NCI-H187 (cell line): ENCODE data around the gene MKI67.

ENCODE experiments used
- DNase-seq, 2 experiments: peaks; one replicate each; lab custom pipeline; 2025; lab: John Stamatoyannopoulos, UW

Gene MKI67

DNA sequence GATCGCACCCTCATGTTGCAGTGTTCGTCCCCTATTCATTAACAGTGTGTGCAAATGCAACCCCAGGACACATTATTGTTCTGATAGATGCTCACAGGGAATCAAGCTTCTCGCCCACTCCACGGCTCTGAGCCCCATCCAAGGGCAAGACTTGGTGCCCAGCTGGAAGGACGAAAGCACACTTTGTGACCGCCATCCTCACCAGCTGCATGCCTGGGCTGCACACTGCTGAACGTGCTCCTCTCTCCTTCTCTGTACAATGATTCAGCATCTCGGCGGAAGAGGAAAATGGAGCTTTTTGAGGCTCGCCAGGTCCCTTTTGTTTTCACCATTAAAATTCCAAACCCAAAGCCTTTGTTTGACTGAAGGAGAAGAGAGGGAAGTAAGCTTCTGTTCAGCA is 41.9 kb downstream of the MKI67 start:
- DNase-seq: no peak

GRCh38 chr10:128083191-128083895 is 42.9 kb downstream of the MKI67 start:
- no peak for DNase-seq

DNA sequence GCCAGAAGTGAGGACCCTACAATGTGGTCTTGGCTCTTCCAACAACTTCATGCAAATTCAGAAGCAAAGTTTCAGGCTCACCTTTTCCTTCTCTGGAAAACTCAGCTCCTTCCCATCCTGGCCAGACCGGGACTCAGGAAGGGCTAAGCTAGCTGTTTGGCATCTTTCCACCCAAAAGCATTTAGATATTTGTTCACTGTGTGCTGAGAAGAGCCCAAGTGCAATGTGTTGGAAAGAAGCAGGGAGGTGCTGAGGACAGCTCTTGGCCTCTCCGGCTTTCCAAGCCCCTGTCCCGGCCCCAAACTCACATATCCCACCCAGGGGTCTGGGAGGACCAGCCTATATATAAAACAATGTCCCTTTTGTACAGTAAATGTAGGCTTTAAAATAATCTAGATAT is 44.5 kb downstream of the MKI67 start:
- DNase-seq: no peak

GRCh38 chr10:128081222-128081621 is 45.0 kb downstream of the MKI67 start:
- DNase-seq: no peak

DNA sequence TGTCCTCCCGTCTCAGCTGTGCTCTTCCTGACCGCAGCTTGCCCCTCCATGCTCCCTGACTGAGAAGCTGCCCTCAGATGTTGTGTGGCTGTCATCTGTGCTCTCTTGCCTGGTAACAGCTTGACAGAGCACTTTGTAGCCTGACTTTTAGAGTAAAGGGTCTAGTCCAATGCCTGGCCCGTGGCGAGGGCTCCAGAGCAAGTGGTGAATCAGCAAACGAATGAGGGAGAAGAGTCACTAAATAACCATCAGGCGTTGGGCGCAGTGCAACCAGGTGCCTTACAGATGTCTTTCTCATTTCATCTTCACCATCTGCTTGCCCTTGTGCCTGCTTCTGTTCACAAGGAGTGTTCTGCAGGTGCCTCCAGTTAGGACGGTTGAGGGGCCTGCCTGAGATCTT is 45.6 kb downstream of the MKI67 start:
- no peak for DNase-seq

DNA sequence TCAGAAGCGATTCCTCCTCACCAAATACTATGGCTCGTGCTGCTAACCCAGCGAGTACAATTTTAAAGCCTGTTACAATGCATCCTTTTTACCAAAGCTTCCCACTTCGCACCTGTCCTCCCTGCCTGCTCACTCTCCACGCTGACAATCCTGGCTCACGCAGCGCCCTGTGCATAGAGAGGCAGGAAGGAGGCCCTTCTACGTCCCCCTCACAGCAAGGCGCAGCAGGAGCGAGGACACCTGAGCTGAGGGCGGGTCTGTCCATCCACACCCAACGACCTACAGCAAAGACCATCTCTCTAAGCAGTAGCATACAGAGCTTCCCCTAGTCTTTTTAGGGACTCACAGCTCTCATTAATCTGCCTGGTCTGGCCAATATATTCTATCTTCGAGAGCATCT is 46.0 kb downstream of the MKI67 start:
- DNase-seq: no peak

DNA sequence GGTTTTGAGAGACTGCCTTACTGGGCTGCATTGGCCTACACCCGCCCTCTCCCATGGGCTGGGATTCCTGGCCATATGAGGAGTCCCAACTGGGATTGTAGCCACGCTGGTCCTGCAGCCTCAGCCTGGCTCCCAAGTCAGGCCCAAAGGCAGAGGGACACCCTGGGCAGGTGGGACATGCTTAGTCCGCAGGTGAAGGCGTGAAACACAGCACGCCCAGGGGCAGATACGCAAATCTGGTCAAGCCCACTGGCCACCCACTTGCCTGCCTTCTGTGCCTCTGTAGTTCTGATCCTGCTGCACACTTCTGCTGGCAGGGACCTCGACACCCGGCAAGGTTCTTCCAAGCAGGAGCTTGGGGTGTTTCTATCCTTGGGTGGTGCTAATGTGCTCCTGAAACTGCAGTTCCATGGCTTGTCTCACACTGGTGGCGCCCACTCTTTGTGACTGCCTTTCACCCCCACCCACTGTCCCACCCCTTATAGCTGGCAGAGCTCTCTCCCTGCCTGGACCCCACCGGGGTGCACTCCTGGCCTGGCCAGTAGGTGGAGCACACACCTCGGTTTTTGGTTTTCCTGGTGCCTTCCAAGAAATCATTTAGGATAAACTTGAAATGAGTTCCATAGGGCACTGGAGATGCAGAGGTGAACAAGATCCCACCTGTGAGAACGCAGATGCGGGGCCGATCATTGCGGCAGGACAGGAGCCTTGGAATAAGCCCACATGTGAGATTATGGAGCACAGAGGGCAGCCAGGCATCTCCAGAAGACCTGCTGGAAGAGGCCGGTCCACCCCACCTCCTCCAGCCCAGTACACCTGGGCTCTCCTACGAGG is 47.9 kb downstream of the MKI67 start:
- DNase-seq: no peak

DNA sequence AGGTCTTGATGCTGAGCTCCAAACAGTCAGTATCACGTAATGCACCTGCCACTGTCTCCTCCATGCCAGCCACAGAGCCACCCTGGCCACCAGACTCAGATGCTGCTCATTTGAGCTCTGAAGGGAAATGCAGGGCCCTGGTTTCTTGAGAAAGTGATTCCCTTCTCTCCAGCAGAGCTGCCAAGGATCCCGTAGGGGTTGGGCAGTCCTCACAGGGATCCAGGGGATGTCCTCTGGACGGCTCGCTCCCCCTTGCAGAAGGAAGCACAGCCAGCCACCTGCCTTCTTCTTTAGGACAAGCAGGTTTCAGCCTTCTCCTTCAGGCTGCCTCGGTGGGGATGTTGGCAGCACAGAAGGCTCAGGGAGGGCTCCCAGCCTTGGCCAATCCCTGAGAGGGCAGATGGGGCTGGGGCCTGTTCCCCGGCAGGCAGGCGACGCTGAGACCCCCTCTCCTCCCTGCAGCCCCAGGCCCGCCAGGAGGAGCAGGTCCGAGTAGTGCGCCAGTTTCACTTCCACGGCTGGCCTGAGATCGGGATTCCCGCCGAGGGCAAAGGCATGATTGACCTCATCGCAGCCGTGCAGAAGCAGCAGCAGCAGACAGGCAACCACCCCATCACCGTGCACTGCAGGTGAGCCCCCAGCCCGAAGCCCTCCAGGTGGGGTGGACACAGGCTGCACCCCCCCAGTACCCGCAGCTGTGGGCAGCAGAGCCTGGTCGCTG is 48.9 kb downstream of the MKI67 start:
- DNase-seq: no peak

DNA sequence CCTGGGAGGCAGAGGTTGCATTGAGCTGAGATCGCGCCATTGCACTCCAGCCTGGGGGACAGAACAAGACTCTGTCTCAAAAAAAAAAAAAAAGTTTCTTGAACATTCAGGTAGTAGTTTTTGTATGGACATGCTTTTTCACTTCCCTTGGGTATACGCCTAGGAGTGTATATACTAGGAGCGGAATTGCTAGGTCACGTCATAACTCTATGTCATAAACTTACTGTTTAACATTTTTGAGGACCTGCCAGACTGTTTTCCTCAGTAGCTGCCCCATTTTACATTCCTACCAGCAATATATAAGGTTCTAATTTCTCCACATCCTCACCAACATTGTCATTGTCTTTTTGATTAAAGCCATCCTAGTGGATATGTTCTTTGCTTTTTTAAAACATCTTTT is 51.6 kb downstream of the MKI67 start:
- DNase-seq: no peak

DNA sequence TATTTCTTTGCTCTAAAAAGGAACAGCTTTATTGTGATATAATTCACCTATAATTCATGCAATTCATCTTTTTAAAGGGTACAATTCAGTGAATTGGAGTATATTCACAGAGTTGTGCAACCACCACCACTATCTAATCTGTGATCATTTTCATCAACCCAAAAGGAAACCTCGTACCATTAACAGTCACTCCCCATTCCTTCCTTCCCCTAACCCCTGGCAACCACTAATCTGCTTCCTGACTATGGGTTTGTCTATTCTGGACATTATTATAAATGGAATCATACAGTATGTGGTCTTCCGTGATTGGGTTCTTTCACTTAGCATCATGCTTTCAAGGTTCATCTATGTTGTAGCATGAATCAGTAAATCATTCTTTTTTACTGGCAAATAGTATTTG is 52.3 kb downstream of the MKI67 start:
- no peak for DNase-seq

GRCh38 chr10:128072941-128073645 is 53.1 kb downstream of the MKI67 start:
- no peak for DNase-seq

GRCh38 chr10:128072046-128072445 is 54.2 kb downstream of the MKI67 start:
- DNase-seq: no peak

DNA sequence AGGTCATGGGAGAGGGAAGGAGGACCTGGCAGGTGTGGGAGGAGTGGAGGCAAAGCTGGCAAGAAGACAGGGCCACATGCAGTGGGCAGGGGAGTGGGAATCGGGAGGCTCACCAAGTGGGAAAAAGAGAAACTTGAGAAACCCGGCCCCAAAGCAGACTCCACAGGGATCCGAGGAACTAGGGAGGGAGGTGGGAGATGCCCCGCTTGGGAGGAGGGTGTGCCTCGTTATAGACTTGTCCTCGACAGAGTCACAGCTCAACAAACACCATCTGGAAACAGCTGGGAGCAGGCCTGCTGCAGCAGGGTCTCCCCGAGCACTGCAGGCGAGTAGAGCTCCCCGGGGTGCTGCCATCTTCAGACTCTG is 54.8 kb downstream of the MKI67 start:
- DNase-seq: no peak

- DNase-seq: no peak
Measured at GRCh38 chr10:128070721-128071416, 55.4 kb downstream of the MKI67 start.

DNA sequence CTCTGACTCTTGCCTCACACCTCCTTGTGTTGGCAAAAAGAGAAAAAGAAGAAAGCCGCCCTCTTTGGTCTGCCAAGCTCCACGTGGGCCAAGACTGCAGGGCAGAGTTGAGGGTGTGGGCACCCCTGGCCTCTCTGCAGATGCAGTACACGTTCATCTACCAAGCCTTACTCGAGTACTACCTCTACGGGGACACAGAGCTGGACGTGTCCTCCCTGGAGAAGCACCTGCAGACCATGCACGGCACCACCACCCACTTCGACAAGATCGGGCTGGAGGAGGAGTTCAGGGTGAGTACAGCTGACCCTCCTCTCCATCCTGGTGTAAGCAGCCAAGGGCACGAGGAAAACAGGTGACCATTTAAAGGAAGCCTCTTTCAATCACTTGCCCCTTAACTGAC is 56.1 kb downstream of the MKI67 start:
- DNase-seq: no peak

DNA sequence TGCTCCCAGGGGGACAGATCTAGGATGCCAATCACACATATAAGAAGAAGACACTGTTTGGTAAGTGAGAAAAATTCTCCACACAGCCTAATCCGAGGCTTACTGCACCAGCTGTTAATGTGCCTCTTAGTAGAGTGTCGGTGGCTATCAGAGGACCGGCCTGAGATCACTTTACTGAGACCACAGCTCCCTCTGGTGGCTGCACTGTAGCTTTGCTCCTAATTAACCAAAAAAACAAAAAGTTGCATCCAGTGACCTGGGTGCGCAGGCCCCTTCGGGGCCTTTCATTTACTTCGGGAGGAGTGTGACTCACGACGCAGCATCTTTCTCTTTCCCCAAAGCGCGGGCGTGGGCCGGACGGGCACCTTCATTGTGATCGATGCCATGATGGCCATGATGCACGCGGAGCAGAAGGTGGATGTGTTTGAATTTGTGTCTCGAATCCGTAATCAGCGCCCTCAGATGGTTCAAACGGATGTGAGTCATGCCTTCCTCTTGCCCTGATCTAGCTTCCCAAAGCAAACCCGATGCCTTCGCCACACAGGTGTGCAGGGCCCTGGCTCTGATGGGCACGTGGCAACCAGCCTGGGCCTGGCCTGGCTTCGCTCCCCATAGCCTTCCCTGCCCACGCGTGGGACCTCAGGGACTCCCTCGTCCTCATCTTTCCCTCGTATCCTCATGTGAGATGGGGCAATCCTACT is 56.7 kb downstream of the MKI67 start:
- DNase-seq: peak in 1 of 2 experiments; percentile 34

DNA sequence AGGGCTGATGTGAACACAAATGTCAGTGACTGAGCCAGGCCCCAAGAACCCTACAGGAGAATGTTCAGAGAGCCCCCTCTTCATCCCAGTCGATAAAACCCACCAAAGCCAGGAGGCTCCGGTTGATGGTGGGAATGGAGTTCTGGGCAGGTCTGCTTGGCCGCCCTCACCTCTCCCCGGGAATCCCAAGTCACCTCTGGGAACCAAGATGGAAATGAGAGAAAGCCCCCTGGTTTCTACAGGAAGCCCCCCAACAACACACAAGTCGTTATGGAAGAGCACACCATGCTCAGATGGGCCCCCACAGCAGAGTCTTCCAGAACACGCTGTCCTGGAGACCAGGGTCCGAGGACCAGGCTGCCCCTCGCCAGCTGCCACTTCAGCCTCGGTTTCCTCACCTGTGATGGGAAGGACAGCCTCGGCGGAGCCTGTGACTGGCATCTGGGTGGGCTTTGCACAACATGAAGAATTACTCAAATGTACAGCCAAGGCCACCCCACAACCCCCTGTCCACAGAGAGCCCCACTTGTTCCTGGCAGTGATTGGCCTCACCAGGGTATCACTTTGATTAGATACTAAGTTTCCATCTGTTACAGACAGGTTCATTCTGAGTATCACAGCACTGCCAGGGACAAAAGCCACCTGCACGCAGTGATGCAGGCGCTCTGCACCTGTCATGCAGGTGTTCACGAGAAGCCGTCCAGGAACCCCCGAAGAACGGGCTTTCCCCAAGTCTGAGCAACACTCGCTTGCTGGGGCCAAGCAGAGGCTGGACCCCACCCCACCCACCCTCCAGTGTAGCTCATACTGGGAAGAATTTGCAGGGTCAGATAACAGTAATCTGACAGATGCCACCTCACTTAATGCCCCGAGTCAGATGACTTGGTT is 57.6 kb downstream of the MKI67 start:
- DNase-seq: no peak

- DNase-seq: no peak
Measured at GRCh38 chr10:128067691-128068397, 58.4 kb downstream of the MKI67 start.

DNA sequence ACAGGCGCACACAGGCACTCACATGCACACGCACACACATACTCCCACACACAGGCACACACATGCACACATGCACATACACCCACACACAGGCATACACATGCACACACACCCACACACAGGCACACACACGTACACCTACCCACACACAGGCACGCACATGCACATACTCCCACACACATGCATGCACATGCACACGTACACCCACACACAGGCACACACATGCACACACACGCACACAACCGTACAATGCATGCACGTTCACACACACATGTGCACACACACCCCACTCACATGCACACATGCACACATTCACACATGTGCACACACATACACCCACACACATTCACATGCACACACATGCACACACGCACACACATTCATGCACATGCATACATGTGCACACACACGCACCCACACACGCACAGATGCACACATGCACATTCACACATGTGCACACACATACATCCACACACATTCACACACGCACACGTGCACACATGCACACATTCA is 59.3 kb downstream of the MKI67 start:
- DNase-seq: no peak
